Measurements from ENCODE around the gene SLC49A3. TPM values are rescaled to one million over a fixed set of nuclear protein-coding genes. Genes with fewer than 3 reads are reported as not detected.
A peak's percentile ranks its signal among the peaks of the same experiment; 100 is the strongest.

The SLC49A3 gene
- total RNA-seq, 2 donors from 2014 or later = 15.1 to 16.4 TPM

GRCh38 chr4:634599-634985 lies 54.4 kb downstream of the SLC49A3 start:
- H3K27me3 Mint-ChIP-seq (ENCODE audit: insufficient read depth) = no peaks in the 10 kb centered on the region
- peaks cover 17% of the 10 kb centered on the region for H3K9me3 Mint-ChIP-seq
- no peaks in the 10 kb centered on the region for H3K36me3 Mint-ChIP-seq (ENCODE audit: low read depth)
- H3K9me3 ChIP-seq (ENCODE audit: control insufficient read depth, low read length) = no peaks in the 10 kb centered on the region
- WGBS, 2 experiments (ENCODE audit: insufficient coverage in 1 of 2, insufficient read length in 1 of 2) = 82 to 87% methylated on average over 8 to 23 of the region's 23 CpGs
- DNase-seq = no peak
- no peak overlapping the region for H3K27ac Mint-ChIP-seq
- no peaks in the 10 kb centered on the region for H3K4me1 ChIP-seq (ENCODE audit: control insufficient read depth, insufficient read depth, low read length)
- no peak overlapping the region for H3K4me3 ChIP-seq (ENCODE audit: low read length)
- no peaks in the 10 kb centered on the region for H3K27me3 ChIP-seq (ENCODE audit: control insufficient read depth, insufficient read depth, low read length, poor library complexity, severe bottlenecking)
- no peak for TF ChIP-seq CTCF (conservative IDR thresholded peaks at IDR 0.05)
- H3K36me3 ChIP-seq (ENCODE audit: control insufficient read depth, insufficient read depth, low read length) = no peaks in the 10 kb centered on the region
- H3K4me3 Mint-ChIP-seq = no peak overlapping the region
- H3K9ac ChIP-seq (ENCODE audit: extremely low read depth, low read length, poor library complexity, severe bottlenecking) = no peak overlapping the region
- no peak overlapping the region for H3K27ac ChIP-seq (ENCODE audit: low read depth, low read length)
- no peaks in the 10 kb centered on the region for H3K4me1 Mint-ChIP-seq

- Mint-ChIP-seq H3K27ac (no peak overlapping the region), H3K36me3 (ENCODE audit: low read depth) (no peaks in the 10 kb centered on the region), H3K27me3 (ENCODE audit: insufficient read depth) (no peaks in the 10 kb centered on the region), H3K4me3 (no peak overlapping the region), H3K4me1 (no peaks in the 10 kb centered on the region), H3K9me3 (peaks cover 17% of the 10 kb centered on the region)
- Histone ChIP-seq H3K9ac (ENCODE audit: extremely low read depth, low read length, poor library complexity, severe bottlenecking) (no peak overlapping the region), H3K4me1 (ENCODE audit: control insufficient read depth, insufficient read depth, low read length) (no peaks in the 10 kb centered on the region), H3K4me3 (ENCODE audit: low read length) (no peak overlapping the region), H3K27me3 (ENCODE audit: control insufficient read depth, insufficient read depth, low read length, poor library complexity, severe bottlenecking) (no peaks in the 10 kb centered on the region), H3K27ac (ENCODE audit: low read depth, low read length) (no peak overlapping the region), H3K9me3 (ENCODE audit: control insufficient read depth, low read length) (no peaks in the 10 kb centered on the region), H3K36me3 (ENCODE audit: control insufficient read depth, insufficient read depth, low read length) (no peaks in the 10 kb centered on the region)
- peak; percentile 50 for DNase-seq
- TF ChIP-seq CTCF (conservative IDR thresholded peaks at IDR 0.05) = peak; percentile 29
- WGBS, 2 experiments (ENCODE audit: insufficient coverage in 1 of 2, insufficient read length in 1 of 2) = 84 to 89% methylated on average over 6 to 15 of the region's 15 CpGs
These were observed 54.9 kb downstream of the SLC49A3 start for GRCh38 chr4:633976-634598.

GRCh38 chr4:633406-633805 lies 55.5 kb downstream of the SLC49A3 start:
- peak; percentile 44 for DNase-seq

More at GRCh38 chr4:633406-633805, 55.5 kb downstream of the SLC49A3 start:
- no peak overlapping the region for H3K27ac ChIP-seq (ENCODE audit: low read depth, low read length)
- H3K9ac ChIP-seq (ENCODE audit: extremely low read depth, low read length, poor library complexity, severe bottlenecking) = no peak overlapping the region
- Mint-ChIP-seq H3K36me3 (ENCODE audit: low read depth) (no peaks in the 10 kb centered on the region), H3K4me1 (no peaks in the 10 kb centered on the region), H3K9me3 (peaks cover 17% of the 10 kb centered on the region), H3K27ac (no peak overlapping the region), H3K27me3 (ENCODE audit: insufficient read depth) (no peaks in the 10 kb centered on the region), H3K4me3 (no peak overlapping the region)
- no peaks in the 10 kb centered on the region for H3K27me3 ChIP-seq (ENCODE audit: control insufficient read depth, insufficient read depth, low read length, poor library complexity, severe bottlenecking)
- TF ChIP-seq CTCF (conservative IDR thresholded peaks at IDR 0.05) = no peak
- no peaks in the 10 kb centered on the region for H3K36me3 ChIP-seq (ENCODE audit: control insufficient read depth, insufficient read depth, low read length)
- WGBS, 2 experiments (ENCODE audit: insufficient coverage in 1 of 2, insufficient read length in 1 of 2) = 73 to 85% methylated on average over 7 to 9 of the region's 9 CpGs
- H3K4me1 ChIP-seq (ENCODE audit: control insufficient read depth, insufficient read depth, low read length) = no peaks in the 10 kb centered on the region
- no peaks in the 10 kb centered on the region for H3K9me3 ChIP-seq (ENCODE audit: control insufficient read depth, low read length)
- H3K4me3 ChIP-seq (ENCODE audit: low read length) = no peak overlapping the region
